CD4-positive, alpha-beta T cell treated with Interleukin-21 for 1 hour (primary cell): ENCODE results near the gene HOMER1.
"Not testable (repeated sequence)": the region's sequence is repeated elsewhere in the genome, so short reads cannot be mapped to it uniquely, and the experiment has no call there.

ENCODE experiments used
- DNase-seq: peaks from one replicate; pipeline ENCODE4 v3.0.0-alpha.2; 2020

Gene HOMER1

GRCh38 chr5:79516331-79516730 is 2.4 kb upstream of the HOMER1 start:
- not testable (repeated sequence) for DNase-seq

- DNase-seq, result peak; percentile 94
Measured at GRCh38 chr5:79514391-79515105, 614 bp upstream of the HOMER1 start.

- no peak for DNase-seq
Measured at GRCh38 chr5:79513308-79513703, 628 bp downstream of the HOMER1 start.

- no peak for DNase-seq
Measured at GRCh38 chr5:79512471-79513307, 1.2 kb downstream of the HOMER1 start.

GRCh38 chr5:79512049-79512448 is 1.9 kb downstream of the HOMER1 start:
- no peak for DNase-seq

GRCh38 chr5:79510638-79511037 is 3.3 kb downstream of the HOMER1 start:
- DNase-seq, result no peak

GRCh38 chr5:79509244-79509885 is 4.6 kb downstream of the HOMER1 start:
- DNase-seq, result no peak

GRCh38 chr5:79508794-79509193 is 5.1 kb downstream of the HOMER1 start:
- DNase-seq, result no peak

- DNase-seq, result no peak
Measured at GRCh38 chr5:79508354-79508753, 5.6 kb downstream of the HOMER1 start.

GRCh38 chr5:79507251-79508205 is 6.4 kb downstream of the HOMER1 start:
- DNase-seq, result no peak

GRCh38 chr5:79505138-79505537 is 8.8 kb downstream of the HOMER1 start:
- no peak for DNase-seq

GRCh38 chr5:79503794-79504495 is 10.0 kb downstream of the HOMER1 start:
- no peak for DNase-seq

- no peak for DNase-seq
Measured at GRCh38 chr5:79499640-79500273, 14.2 kb downstream of the HOMER1 start.

- DNase-seq, result no peak
Measured at GRCh38 chr5:79495311-79495710, 18.6 kb downstream of the HOMER1 start.

- DNase-seq, result no peak
Measured at GRCh38 chr5:79493596-79494345, 20.2 kb downstream of the HOMER1 start.

- DNase-seq, result no peak
Measured at GRCh38 chr5:79491690-79492317, 22.1 kb downstream of the HOMER1 start.

GRCh38 chr5:79490323-79490936 is 23.5 kb downstream of the HOMER1 start:
- DNase-seq, result no peak

GRCh38 chr5:79489773-79490172 is 24.2 kb downstream of the HOMER1 start:
- no peak for DNase-seq

- DNase-seq, result no peak
Measured at GRCh38 chr5:79488775-79489174, 25.2 kb downstream of the HOMER1 start.

- DNase-seq, result no peak
Measured at GRCh38 chr5:79488058-79488457, 25.9 kb downstream of the HOMER1 start.
